ENCODE data around the gene NAGLU.

NAGLU gene

DNA sequence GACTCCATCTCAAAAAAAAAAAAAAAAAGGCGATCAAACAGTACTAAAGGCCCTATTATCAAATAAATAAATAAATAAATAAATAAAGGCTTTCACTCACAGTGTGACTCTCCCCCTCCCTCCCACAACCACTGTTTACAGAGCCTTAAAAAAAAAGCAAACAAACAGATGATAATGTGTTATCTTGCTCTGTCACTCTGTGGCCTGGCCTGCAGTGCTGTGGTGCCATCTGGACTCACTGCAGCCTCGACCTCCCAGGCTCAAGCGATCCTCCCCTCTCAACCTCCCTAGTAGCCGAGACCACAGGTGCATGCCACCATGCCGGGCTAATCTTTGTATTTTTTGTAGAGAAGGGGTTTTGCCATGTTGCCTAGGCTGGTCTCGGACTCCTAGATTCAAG, 8.1 kb upstream of the NAGLU start:
- H3K4me3 ChIP-seq (replicated peaks; ENCODE audit: low read depth, low read length) = no peak overlapping the region
- TF ChIP-seq, protein P1, sequence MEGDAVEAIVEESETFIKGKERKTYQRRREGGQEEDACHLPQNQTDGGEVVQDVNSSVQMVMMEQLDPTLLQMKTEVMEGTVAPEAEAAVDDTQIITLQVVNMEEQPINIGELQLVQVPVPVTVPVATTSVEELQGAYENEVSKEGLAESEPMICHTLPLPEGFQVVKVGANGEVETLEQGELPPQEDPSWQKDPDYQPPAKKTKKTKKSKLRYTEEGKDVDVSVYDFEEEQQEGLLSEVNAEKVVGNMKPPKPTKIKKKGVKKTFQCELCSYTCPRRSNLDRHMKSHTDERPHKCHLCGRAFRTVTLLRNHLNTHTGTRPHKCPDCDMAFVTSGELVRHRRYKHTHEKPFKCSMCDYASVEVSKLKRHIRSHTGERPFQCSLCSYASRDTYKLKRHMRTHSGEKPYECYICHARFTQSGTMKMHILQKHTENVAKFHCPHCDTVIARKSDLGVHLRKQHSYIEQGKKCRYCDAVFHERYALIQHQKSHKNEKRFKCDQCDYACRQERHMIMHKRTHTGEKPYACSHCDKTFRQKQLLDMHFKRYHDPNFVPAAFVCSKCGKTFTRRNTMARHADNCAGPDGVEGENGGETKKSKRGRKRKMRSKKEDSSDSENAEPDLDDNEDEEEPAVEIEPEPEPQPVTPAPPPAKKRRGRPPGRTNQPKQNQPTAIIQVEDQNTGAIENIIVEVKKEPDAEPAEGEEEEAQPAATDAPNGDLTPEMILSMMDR (IDR thresholded peaks at IDR 0.05; ENCODE audit: low read length, missing control alignments) = no peak
- DNase-seq (ENCODE audit: low read depth) = no peak

DNA sequence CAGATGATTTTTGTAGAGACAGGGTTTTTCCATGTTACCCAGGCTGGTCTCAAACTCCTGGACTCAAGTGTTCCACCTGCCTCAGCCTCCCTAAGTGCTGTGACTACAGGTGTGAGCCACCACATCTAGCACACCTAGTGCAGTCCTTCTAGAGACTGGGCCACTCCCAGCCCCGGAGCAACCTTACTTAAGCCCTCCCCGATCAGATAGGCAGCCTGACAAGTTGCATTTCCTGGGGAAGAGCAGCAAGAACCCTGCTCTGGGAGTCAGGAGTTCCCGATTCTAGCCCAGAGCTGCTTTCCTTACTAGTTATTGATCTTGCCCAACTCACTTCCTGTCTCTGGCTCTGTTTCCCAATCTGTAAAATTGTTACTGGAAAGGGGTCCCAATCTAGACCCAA, 7.0 kb upstream of the NAGLU start:
- TF ChIP-seq, protein P1 (IDR thresholded peaks at IDR 0.05; ENCODE audit: low read length, missing control alignments) = no peak
- DNase-seq (ENCODE audit: low read depth) = no peak
- H3K4me3 ChIP-seq (replicated peaks; ENCODE audit: low read depth, low read length) = no peak overlapping the region

DNA sequence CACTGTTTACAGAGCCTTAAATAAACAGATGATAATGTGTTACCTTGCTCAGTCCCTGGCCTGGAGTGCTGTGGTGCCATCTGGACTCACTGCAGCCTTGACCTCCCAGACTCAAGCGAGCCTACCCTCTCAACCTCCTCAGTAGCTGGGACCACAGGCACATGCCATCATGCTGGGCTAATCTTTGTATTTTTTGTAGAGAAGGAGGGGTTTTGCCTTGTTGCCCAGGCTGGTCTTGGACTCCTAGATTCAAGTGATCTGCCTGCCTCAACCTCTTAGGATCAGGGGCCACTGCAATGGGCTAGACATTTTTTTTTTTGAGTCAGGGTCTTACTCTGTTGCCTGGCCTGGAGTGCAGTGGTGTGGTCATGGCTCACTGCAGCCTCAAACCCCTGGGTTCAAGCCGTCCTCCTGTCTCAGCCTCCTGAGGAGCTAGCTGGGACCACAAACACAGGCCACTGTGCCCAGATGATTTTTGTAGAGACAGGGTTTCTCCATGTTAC, 5.0 kb upstream of the NAGLU start:
- TF ChIP-seq, protein P1 (IDR thresholded peaks at IDR 0.05; ENCODE audit: low read length, missing control alignments) = no peak
- no peak for DNase-seq (ENCODE audit: low read depth)
- H3K4me3 ChIP-seq (replicated peaks; ENCODE audit: low read depth, low read length) = no peak overlapping the region

DNA sequence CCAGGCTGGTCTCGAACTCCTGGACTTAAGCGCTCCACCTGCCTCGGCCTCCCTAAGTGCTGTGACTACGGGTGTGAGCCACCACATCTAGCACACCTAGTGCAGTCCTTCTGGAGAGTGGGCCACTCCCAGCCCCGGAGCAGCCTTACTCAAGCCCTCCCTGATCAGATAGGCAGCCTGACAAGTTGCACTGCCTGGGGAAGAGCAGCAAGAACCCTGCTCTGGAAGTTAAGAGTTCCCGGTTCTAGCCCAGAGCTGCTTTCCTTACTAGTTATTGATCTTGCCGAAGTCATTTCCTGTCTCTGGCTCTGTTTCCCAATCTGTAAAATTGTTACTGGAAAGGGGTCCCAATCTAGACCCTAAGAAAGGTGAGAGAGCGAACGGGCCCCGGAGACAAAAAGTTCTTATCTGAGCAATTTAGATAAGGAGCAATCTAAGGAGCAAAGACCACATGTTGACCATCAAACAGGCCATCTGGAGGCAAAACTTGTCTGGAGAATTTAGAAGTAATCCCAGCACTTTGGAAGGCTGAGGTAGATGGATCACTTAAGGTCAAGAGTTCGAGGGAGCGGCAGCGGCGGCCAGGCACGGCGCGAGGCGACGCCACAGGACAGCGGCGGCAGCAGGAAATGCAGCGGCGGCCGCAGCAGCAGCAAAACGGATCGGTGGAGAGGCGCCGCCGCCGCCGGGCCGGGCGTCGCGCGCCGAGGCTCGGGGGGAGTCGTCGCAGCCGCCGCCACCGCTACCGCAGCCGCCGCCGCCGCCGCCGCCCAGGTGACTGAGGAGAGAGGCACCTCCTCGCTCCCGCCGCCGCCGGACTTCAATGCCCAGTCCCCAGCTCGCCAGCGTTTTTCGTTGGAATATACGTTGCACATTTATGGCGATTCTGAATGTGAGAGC, 4.3 kb upstream of the NAGLU start:
- peak; percentile 43 for DNase-seq (ENCODE audit: low read depth)
- H3K4me3 ChIP-seq (replicated peaks; ENCODE audit: low read depth, low read length) = peak overlapping the region; percentile 49
- TF ChIP-seq, protein P1 (IDR thresholded peaks at IDR 0.05; ENCODE audit: low read length, missing control alignments) = peak; percentile 29

DNA sequence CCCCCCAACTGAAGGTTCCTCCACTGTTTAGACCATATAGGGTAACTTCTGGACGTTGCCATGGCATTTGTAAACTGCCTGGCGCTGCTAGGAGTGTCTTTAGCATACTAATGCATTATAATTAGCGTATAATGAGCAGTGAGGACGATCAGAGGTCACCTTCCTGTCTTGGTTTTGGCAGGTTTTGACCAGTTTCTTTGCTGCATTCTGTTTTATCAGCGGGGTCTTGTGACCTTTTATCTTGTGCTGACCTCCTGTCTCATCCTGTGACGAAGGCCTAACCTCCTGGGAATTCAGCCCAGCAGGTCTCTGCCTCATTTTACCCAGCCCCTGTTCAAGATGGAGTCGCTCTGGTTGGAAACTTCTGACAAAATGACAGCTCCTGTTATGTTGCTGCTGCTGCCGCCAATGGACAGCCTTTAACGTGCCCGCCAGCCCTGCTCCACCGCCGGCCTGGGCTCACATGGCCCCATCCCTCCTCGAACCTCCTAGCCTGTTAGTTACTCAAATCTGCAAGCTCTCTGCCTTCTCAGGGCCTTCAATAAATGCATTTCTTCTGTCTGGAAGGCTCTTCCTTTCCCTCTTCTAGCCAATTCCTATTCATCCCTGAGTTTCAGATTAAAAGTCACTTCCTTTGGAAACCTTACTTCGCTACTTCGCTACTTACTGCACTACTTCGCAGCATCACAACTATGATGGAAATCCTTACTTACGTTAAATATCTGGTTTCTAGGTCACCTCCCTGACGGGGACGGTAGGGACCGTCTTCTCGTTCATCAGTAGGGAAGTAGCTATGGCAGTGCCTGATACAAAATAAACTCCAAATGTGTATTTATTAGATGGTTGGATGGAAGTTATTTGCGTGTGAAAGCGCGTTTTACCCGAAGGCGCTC, 640 bp upstream of the NAGLU start:
- TF ChIP-seq, protein P1 (IDR thresholded peaks at IDR 0.05; ENCODE audit: low read length, missing control alignments) = no peak
- no peak for DNase-seq (ENCODE audit: low read depth)
- peak overlapping the region; percentile 62 for H3K4me3 ChIP-seq (replicated peaks; ENCODE audit: low read depth, low read length)

DNA sequence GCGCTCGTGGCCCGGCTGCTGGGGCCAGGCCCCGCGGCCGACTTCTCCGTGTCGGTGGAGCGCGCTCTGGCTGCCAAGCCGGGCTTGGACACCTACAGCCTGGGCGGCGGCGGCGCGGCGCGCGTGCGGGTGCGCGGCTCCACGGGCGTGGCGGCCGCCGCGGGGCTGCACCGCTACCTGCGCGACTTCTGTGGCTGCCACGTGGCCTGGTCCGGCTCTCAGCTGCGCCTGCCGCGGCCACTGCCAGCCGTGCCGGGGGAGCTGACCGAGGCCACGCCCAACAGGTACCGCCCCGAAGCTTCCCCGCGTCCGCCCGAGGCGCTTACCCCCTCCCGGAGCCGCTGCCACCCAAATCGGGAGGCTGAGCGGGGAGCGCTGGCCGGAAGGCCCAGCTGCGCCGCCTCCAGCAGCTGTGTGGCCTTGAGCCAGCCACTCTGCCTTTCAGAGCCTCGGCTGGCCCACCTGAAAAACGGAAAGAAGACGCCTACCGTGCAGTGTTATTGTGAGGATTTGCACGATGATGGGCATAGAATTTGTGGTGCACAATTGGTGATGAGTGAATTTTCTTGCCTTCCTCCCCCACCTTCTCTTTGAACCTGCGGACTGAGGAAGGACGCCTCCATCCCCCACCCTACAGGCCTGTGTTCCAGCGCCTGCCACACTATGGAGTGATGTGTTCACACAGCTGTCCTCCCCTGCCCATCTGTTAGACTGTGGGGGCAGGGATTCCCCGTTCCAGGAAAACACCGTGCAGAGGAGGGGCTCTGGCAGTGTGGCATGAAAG, 523 bp downstream of the NAGLU start:
- TF ChIP-seq, protein P1 (IDR thresholded peaks at IDR 0.05; ENCODE audit: low read length, missing control alignments) = no peak
- H3K4me3 ChIP-seq (replicated peaks; ENCODE audit: low read depth, low read length) = peak overlapping the region; percentile 62
- DNase-seq (ENCODE audit: low read depth) = peak; percentile 87

Data from fibroblast of pulmonary artery (primary cell).